ENCODE measurements around the gene ZNF280B.
A peak's percentile ranks its signal among the peaks of the same experiment; 100 is the strongest.
"Not testable (repeated sequence)": the region's sequence is repeated elsewhere in the genome, so short reads cannot be mapped to it uniquely, and the experiment has no call there.

ZNF280B gene

GRCh38 chr22:22464541-22465054, 43.9 kb downstream of the ZNF280B start:
- DNase-seq (ENCODE audit: low read depth in 4 of 4, low spot score in 1 of 4), result no peak

DNA sequence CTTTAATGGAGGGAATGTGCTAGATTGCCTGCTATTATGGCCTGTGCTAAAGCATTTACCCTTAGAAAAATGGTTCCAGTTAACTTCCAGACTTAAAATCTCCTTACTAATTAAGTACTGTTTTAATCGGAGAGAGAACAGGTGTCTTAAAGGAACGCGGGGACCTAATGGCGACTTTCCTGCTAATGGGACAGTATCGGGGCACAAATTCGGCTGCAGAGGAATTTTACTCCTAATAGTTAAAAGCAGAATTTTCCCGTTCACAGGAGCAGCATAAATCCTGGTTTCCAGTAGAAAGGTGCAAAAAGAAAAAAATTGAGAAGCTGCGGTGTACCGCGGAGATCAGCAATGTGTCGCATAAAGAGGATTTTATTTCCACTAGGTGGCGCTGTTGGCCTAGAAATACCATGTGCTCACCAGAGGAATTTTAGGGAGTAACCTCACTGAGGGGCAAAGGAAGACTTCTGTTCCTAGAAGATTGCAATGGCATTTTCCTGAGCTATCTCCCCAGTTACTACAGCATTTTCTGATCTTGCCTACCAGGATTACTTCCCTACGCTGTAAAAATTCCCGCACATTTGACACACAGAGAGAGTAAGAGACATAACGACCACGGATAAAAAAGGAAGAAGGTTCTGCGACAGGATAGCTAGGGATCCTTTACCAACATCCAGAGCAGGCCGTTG, 44.5 kb downstream of the ZNF280B start:
- peak; percentile 14 to 44 (median 31) for DNase-seq (ENCODE audit: low read depth in 4 of 4, low spot score in 1 of 4)

DNA sequence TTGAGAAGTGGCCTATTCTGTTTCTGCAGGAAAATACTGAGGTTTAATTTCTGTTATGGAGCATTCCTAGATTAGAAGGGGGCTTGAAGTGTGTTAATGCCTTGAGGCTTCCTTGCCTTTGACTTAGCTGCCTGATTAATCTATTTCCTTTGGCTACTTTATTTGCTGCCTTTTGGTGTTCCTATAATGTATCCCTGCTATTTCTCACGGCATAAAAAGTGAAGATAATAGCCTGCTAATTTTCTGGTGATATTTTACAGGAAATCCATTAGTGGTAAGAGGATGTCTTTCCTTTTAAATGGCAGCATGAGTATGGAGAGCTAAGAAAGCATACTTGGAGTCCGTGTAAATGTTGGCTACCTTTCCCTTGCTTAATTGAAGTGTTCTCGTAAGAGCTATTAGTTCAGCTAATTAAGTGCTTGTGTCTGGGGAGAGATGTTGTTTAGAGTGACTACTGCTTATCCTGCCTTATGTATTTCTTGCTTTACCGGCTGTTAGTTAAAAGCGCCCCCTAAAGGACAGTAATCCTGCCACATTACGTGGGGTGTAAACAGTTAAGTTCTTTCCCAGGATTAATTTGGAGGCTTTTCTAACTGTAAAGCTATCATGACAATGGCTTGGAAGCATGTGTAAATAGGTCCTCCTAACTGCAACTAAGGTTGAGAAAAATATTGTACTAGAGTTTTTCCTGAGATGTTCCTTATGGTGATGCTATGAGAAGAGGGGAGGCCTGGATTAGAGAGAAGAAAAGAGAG, 45.6 kb downstream of the ZNF280B start:
- DNase-seq (ENCODE audit: low read depth in 4 of 4, low spot score in 1 of 4), result no peak

DNA sequence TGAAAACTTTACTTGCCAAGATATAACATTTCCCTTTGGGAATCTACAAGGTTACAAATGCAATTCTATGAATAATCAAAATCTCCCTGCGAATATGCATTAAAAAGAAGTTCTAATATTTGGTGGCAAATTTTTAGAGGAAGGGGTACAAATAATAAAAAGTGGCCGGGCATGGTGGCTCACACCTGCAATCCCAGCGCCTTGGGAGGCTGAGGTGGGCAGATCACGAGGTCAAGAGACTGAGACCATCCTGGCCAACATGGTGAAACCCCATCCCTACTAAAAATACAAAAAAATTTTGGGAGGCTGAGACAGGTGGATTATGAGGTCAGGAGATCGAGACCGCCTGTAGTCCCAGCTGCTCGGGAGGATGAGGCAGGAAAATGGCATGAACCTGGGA, 47.0 kb downstream of the ZNF280B start:
- no peak for DNase-seq (ENCODE audit: low read depth in 4 of 4, low spot score in 1 of 4)

GRCh38 chr22:22461111-22461510, 47.4 kb downstream of the ZNF280B start:
- no peak for DNase-seq (ENCODE audit: low read depth in 4 of 4, low spot score in 1 of 4)

DNA sequence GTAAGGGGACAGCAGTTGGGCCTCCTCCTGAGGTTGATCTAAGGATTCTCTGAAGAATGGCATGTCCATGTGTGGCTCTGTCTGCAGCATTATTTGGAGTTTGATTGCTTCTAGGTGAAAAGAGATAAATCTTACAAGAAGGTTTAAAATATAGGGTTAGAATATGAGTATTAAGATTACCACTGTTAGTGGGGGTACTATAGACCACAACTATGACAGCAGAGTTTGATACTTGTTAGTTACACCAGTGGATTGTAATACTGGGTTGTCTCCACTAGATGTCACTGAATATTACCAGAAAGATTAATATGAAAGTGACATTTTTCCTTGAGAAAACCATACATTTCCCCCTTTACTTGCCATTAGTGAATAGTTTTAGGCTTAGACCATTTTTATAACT, 47.9 kb downstream of the ZNF280B start:
- DNase-seq (ENCODE audit: low read depth in 4 of 4, low spot score in 1 of 4), result no peak

DNA sequence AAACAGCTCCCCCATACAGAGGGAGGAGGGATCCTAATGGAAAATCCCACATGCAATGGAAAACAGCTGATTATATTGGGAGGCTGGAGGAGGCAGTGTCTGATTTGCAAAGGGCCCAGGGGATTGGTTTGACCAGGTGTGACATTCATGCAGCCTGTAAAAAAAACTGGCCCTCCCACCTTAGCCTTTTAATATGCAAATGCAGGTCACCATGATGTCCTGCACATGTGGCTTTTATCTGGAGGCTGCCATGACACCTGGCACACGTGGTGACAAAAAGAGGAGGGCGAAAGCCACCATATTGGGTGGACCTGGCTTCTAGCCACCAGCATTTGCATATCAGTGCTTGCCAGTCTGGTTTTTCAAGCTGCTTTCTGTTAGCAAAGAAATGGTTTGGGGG, 48.5 kb downstream of the ZNF280B start:
- no peak for DNase-seq (ENCODE audit: low read depth in 4 of 4, low spot score in 1 of 4)

GRCh38 chr22:22458896-22459588, 49.5 kb downstream of the ZNF280B start:
- DNase-seq (ENCODE audit: low read depth in 4 of 4, low spot score in 1 of 4), result no peak

GRCh38 chr22:22458387-22458786, 50.2 kb downstream of the ZNF280B start:
- no peak for DNase-seq (ENCODE audit: low read depth in 4 of 4, low spot score in 1 of 4)

DNA sequence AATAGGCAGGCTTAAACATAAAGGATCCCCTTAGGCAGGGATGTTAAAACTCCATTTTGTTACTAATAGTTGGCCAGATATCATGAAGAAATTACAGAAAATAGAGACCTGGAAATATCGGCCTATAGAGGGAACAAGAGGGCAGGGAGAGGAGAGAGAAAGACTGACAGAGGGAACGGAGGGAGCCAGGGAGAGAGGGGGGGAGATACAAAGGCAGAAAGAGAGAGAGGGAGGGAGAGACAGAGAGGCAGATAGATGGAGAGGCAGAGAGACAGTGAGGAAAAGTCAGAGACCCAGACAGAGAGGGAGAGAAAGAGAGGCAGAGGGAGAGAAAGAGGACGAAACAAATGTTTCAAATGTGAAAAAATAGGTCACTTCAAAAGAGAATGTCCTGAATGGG, 53.5 kb downstream of the ZNF280B start:
- DNase-seq (ENCODE audit: low read depth in 4 of 4, low spot score in 1 of 4), result no peak

DNA sequence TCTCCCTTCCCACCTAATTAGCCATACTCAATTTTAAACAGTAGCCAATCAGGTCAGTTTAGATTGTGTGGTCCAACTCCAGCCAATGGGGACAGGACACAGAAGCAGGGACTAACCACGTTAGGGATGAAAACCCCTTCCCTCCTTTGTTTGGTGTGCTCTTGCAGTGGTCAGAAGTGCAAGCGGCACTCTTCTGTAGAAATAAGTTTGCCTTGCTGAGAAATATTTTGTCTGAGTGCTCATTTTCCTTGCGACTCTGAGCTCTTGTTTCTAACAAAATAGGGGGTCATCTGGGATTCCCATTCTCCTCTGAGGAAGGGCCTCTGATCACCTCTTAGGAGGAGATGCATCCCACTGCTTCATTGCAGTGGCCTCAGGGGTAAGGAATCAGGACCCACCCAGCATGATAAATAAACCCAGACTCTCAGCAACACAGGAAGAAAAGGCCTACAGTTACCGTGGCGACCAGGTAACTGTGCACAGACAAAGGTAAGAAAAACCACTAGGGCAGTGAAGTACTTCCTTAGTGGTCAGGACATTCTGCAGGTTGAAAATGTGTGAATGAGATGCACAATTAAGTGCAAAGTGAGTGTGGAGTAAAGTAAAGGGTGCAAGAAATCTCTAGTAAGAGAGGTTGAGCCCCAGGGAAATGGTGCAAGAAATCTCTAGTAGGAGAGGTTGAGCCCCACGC, 55.4 kb downstream of the ZNF280B start:
- DNase-seq (ENCODE audit: low read depth in 4 of 4, low spot score in 1 of 4), result no peak

DNA sequence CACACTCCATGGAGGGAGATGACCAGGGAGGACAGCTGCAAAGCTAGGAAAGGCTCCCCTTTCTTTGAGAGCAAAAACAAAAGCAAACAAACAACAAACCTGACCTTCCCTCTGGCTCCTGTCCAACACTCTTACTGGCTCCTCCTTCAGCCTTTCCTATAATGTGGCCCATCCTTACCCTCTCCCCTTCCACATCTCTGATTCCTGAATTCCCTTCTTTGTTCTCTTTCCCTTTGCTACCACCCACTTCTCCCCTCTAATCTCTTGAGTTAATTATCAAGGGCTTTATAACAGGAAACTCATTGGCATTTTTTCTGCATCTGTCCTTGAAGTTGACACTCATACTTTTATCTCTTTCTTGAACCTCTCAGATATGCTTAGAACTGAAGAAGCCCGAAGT, 56.3 kb downstream of the ZNF280B start:
- no peak for DNase-seq (ENCODE audit: low read depth in 4 of 4, low spot score in 1 of 4)

GRCh38 chr22:22450343-22450839, 58.2 kb downstream of the ZNF280B start:
- no peak for DNase-seq (ENCODE audit: low read depth in 4 of 4, low spot score in 1 of 4)

- no peak for DNase-seq (ENCODE audit: low read depth in 4 of 4, low spot score in 1 of 4)
Observed at GRCh38 chr22:22449819-22450218, 58.7 kb downstream of the ZNF280B start.

DNA sequence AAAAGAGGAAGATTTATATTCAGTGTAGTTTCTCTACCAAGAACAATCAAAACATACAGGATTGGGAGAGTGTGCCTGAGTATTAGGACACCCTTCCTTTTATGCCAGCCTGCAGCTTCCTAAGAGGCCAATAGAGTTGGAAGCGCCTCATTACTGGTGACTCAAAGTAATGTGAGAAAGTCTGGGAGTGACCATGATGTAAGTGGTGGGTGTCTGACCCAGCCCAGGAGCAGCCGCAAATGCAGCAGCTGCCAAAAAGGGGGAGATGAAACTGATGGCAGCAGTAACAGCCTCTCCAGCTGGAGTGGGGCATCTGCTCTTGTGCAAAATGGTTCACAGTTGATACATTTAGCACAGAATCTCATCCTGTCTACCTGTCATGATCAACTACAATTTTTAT, 62.0 kb downstream of the ZNF280B start:
- no peak for DNase-seq (ENCODE audit: low read depth in 4 of 4, low spot score in 1 of 4)

DNA sequence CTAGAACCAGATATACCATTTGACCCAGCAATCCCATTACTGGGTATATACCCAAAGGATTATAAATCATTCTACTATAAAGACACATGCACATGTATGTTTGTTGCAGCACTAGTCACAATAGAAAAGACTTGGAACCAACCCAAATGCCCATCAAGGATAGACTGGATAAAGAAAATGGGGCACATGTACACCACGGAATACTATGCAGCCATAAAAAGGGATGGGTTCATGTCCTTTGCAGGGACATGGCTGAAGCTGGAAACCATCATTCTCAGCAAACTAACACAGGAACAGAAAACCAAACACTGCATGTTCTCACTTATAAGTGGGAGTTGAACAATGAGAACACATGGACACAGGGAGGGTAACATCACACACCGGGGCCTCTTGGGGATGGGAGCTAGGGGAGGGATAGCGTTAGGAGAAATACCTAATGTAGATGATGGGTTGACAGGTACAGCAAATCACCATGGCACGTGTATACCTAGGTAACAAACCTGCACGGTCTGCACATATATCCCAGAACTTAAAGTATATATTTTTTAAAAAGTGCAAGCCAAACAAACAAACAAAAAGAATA, 64.4 kb downstream of the ZNF280B start:
- DNase-seq (ENCODE audit: low read depth in 4 of 4, low spot score in 1 of 4), result not testable (repeated sequence)

DNA sequence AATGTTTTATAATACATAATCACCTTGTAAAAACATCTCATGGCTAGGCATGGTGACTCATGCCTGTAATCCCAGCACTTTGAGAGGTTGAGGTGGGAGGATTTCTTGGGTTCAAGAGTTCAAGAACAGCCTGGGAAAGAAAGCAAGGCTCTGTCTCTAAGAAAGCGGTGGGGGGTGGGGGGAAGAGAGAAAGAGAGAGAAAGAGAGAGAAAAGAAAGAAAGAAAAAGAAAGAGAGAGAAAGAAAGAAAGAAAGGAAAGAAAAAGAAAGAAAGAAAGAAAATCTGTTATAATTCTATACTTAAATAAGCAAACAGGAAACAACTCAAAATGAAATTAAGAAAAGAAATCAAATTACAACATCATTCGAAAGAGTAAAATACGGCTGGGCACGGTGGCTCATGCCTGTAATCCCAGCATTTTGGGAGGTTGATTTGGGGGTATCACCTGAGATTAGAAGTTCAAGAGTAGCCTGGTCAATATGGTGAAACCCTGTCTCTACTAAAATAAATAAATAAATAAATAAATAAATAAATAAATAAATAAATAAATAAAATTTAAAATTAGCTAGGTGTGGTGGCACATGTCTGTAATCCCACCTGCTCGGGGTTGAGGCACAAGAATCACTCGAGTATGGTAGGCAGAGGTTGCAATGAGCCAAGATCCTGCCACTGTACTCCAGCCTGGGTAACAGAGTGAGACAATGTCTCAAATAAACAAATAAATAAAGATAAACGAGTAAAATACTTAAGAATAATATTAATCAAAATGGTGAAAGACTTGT, 65.4 kb downstream of the ZNF280B start:
- DNase-seq (ENCODE audit: low read depth in 4 of 4, low spot score in 1 of 4), result no peak

- not testable (repeated sequence) for DNase-seq (ENCODE audit: low read depth in 4 of 4, low spot score in 1 of 4)
Observed at GRCh38 chr22:22441626-22442025, 66.9 kb downstream of the ZNF280B start.

GRCh38 chr22:22440188-22440587, 68.4 kb downstream of the ZNF280B start:
- DNase-seq (ENCODE audit: low read depth in 4 of 4, low spot score in 1 of 4), result no peak

All from stimulated activated CD4-positive, alpha-beta T cell treated with anti-CD3 and anti-CD28 coated beads, Interleukin-1b, Interleukin-23, amount 100 ng/mL, for 24 hours (primary cell).